AG04450 (cell line): ENCODE results near the gene WDR44. TPM values are rescaled to one million over a fixed set of nuclear protein-coding genes. Genes with fewer than 3 reads are reported as not detected.

Source experiments
- CTCF ChIA-PET: fragments of 300-600, 350-600 bp; formaldehyde crosslinking; extraction: SDS; loops from one replicate; lab custom pipeline; 2022; ENCODE audit warnings: antibody characterized with exemption, inconsistent platforms; lab: Charles Lee
- POLR2A ChIA-PET: fragments of 350-600 bp; formaldehyde crosslinking; extraction: SDS; loops from one replicate; lab custom pipeline; 2021; ENCODE audit warnings: antibody characterized with exemption, inconsistent platforms; lab: Yijun Ruan, JAX
- DNase-seq: peaks from one replicate; pipeline ENCODE4 v3.0.0-alpha.2; 2011; ENCODE audit warnings: low read depth, low spot score
- H3K27ac ChIP-seq: one replicate; pipeline ENCODE4 v1.5.1; 2012; ENCODE audit warnings: low read depth, low read length, control low read depth
- H3K27me3 ChIP-seq: one replicate; pipeline ENCODE4 v1.6.0; 2012; ENCODE audit warnings: low read length; ENCODE audit not compliant: control insufficient read depth, insufficient read depth
- H3K4me3 ChIP-seq: 2 replicates; pipeline ENCODE4 v1.5.1; 2011; ENCODE audit warnings: mild to moderate bottlenecking, low read depth, low read length, control low read depth
- H3K9me3 ChIP-seq: 2 replicates; pipeline ENCODE4 v1.5.1; 2012; ENCODE audit warnings: low read length; ENCODE audit not compliant: control insufficient read depth, insufficient read depth
- CTCF ChIP-seq: IDR thresholded peaks from 2 replicates; pipeline ENCODE4 v1.5.1; 2011; ENCODE audit warnings: low read depth, low read length, control low read depth, inconsistent platforms
- polyA plus RNA-seq: library from polyadenylated mRNA; depleted of rRNA; stranded (reverse); fragments of >200 nt; gene quantifications from 2 replicates; pipeline ENCODE4 v1.2.3, GENCODE V29; 2011

The WDR44 gene
- polyA plus RNA-seq, 1 experiment = 17.2 TPM

- H3K27me3 ChIP-seq = no peaks in the 10 kb centered on the region
- DNase-seq = no peak
- no peaks in the 10 kb centered on the region for H3K9me3 ChIP-seq
- no peak overlapping the region for H3K27ac ChIP-seq
- no peak overlapping the region for H3K4me3 ChIP-seq
- TF ChIP-seq CTCF = no peak
- ChIA-PET CTCF (no interaction called here), POLR2A (no interaction called here)
Measured at GRCh38 chrX:118360429-118361125, 14.7 kb downstream of the WDR44 start.

- H3K27me3 ChIP-seq = no peaks in the 10 kb centered on the region
- H3K27ac ChIP-seq = no peak overlapping the region
- no peak for DNase-seq
- no peak overlapping the region for H3K4me3 ChIP-seq
- H3K9me3 ChIP-seq = no peaks in the 10 kb centered on the region
- ChIA-PET POLR2A (no interaction called here), CTCF (no interaction called here)
- no peak for TF ChIP-seq CTCF
Measured at GRCh38 chrX:118364261-118364660, 18.4 kb downstream of the WDR44 start.

GRCh38 chrX:118367338-118367737 is 21.4 kb downstream of the WDR44 start:
- Histone ChIP-seq H3K4me3 (no peak overlapping the region), H3K27me3 (no peaks in the 10 kb centered on the region), H3K9me3 (no peaks in the 10 kb centered on the region), H3K27ac (no peak overlapping the region)
- POLR2A ChIA-PET = no interaction called here
- no peak for DNase-seq
- CTCF ChIA-PET = no interaction called here
- TF ChIP-seq CTCF = no peak

GRCh38 chrX:118368398-118368797 is 22.5 kb downstream of the WDR44 start:
- Histone ChIP-seq H3K4me3 (no peak overlapping the region), H3K9me3 (no peaks in the 10 kb centered on the region), H3K27me3 (no peaks in the 10 kb centered on the region), H3K27ac (no peak overlapping the region)
- ChIA-PET CTCF (no interaction called here), POLR2A (no interaction called here)
- TF ChIP-seq CTCF = no peak
- DNase-seq = no peak

- no peak for TF ChIP-seq CTCF
- ChIA-PET CTCF (interaction anchor here (0.9 kb wide), 1 partner anchor 88 kb away, joined by 5 read pairs; no protein-coding TSS in a partner anchor), POLR2A (no interaction called here)
- Histone ChIP-seq H3K27ac (peak overlapping the region; percentile 11), H3K4me3 (no peak overlapping the region), H3K9me3 (no peaks in the 10 kb centered on the region), H3K27me3 (no peaks in the 10 kb centered on the region)
- no peak for DNase-seq
Measured at GRCh38 chrX:118370921-118371624, 25.2 kb downstream of the WDR44 start.
